PFSK-1 (cell line): ENCODE results near the gene MAPK8IP1.

Source experiments
- POLR2AphosphoS5 ChIP-seq: IDR thresholded peaks from 2 replicates; pipeline ENCODE4 v1.6.1; 2012; ENCODE audit warnings: low read depth, mild to moderate bottlenecking, control low read depth, low read length, moderate library complexity
- SIN3A ChIP-seq: IDR thresholded peaks from 2 replicates; pipeline ENCODE4 v1.6.1; 2012; ENCODE audit warnings: mild to moderate bottlenecking, low read length, moderate library complexity, borderline replicate concordance; ENCODE audit not compliant: insufficient read depth
- TAF1 ChIP-seq: IDR thresholded peaks from 2 replicates; pipeline ENCODE4 v1.6.1; 2012; ENCODE audit warnings: low read length, control low read depth, borderline replicate concordance; ENCODE audit not compliant: insufficient read depth
- TF ChIP-seq, protein P1 (sequence below), 2 experiments: IDR thresholded peaks; 2 replicates each; pipeline versions ENCODE4 v1.6.1 to v1.8.0; 2011 to 2012; ENCODE audit warnings: low read depth in 2 of 2, low read length in 2 of 2, control low read depth in 1 of 2, inconsistent platforms in 1 of 2, mild to moderate bottlenecking in 1 of 2, moderate library complexity in 1 of 2; ENCODE audit not compliant: insufficient read depth in 1 of 2

DNA sequence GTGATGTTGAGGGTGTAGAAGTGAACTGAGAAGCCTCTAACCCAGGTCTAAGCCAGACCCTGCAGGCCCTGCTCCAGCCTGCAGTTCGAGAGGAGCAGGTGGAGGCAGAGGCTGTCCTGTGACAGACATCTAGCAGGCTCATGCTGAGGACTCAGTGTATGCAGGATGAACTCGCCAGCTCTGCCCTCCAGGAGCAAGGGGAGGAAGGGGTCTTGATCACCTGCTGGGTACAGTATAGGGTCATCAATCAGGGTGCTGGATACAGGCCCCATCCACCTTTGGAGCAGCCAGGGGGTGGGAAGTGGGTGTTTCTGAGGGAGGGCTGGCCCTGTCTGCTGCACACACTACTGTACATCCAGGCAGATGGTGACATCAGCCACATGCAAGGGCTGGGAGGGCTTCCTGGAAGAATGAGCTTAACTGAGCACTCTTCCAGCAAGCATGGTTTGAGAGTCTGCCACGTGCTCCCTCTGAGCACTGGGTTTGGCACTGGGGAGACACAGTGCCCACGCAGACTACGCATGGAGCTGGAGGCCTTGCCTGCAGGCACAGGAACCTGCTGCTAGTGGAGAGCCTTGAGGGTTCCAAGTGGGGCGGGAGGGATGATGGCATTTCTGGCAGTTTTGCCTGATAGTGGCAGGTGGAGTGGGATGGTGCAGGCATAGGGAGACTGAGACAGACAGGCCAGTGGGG, 9.2 kb downstream of the MAPK8IP1 start:
- TF ChIP-seq TAF1 (no peak), POLR2AphosphoS5 (no peak), SIN3A (no peak)
- TF ChIP-seq, protein P1, sequence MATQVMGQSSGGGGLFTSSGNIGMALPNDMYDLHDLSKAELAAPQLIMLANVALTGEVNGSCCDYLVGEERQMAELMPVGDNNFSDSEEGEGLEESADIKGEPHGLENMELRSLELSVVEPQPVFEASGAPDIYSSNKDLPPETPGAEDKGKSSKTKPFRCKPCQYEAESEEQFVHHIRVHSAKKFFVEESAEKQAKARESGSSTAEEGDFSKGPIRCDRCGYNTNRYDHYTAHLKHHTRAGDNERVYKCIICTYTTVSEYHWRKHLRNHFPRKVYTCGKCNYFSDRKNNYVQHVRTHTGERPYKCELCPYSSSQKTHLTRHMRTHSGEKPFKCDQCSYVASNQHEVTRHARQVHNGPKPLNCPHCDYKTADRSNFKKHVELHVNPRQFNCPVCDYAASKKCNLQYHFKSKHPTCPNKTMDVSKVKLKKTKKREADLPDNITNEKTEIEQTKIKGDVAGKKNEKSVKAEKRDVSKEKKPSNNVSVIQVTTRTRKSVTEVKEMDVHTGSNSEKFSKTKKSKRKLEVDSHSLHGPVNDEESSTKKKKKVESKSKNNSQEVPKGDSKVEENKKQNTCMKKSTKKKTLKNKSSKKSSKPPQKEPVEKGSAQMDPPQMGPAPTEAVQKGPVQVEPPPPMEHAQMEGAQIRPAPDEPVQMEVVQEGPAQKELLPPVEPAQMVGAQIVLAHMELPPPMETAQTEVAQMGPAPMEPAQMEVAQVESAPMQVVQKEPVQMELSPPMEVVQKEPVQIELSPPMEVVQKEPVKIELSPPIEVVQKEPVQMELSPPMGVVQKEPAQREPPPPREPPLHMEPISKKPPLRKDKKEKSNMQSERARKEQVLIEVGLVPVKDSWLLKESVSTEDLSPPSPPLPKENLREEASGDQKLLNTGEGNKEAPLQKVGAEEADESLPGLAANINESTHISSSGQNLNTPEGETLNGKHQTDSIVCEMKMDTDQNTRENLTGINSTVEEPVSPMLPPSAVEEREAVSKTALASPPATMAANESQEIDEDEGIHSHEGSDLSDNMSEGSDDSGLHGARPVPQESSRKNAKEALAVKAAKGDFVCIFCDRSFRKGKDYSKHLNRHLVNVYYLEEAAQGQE (IDR thresholded peaks at IDR 0.05; ENCODE audit: insufficient read depth in 1 of 2, low read depth in 2 of 2, low read length in 2 of 2) = no peak
